ENCODE measurements around the gene PLEKHG4B.

Gene PLEKHG4B

GRCh38 chr5:129148-129547 is 37.2 kb downstream of the PLEKHG4B start:
- peaks cover 3% of the 10 kb centered on the region for H3K9me3 ChIP-seq (ENCODE audit: control insufficient read depth, low read length)
- no peaks in the 10 kb centered on the region for H3K27me3 ChIP-seq (ENCODE audit: control insufficient read depth, insufficient read depth, low read length, poor library complexity, severe bottlenecking)
- 86 to 90% methylated on average over 2 of the region's 2 CpGs for WGBS, 2 experiments
- H3K27ac ChIP-seq (ENCODE audit: insufficient read depth, low read depth, low read length, poor library complexity, severe bottlenecking) = peak overlapping the region; percentile 6
- H3K36me3 ChIP-seq (ENCODE audit: control insufficient read depth, insufficient read depth, low read length) = peaks cover 36% of the 10 kb centered on the region
- no peak overlapping the region for H3K4me3 ChIP-seq (ENCODE audit: insufficient read depth, low read depth, low read length)
- H3K4me1 ChIP-seq (ENCODE audit: control insufficient read depth, insufficient read depth, low read length) = peaks cover 13% of the 10 kb centered on the region

- H3K27ac ChIP-seq (ENCODE audit: insufficient read depth, low read depth, low read length, poor library complexity, severe bottlenecking) = peak overlapping the region; percentile 11
- H3K36me3 ChIP-seq (ENCODE audit: control insufficient read depth, insufficient read depth, low read length) = peaks cover 32% of the 10 kb centered on the region
- no peaks in the 10 kb centered on the region for H3K27me3 ChIP-seq (ENCODE audit: control insufficient read depth, insufficient read depth, low read length, poor library complexity, severe bottlenecking)
- peaks cover 13% of the 10 kb centered on the region for H3K4me1 ChIP-seq (ENCODE audit: control insufficient read depth, insufficient read depth, low read length)
- H3K4me3 ChIP-seq (ENCODE audit: insufficient read depth, low read depth, low read length) = no peak overlapping the region
- peaks cover 3% of the 10 kb centered on the region for H3K9me3 ChIP-seq (ENCODE audit: control insufficient read depth, low read length)
Measured at GRCh38 chr5:129820-130219, 37.9 kb downstream of the PLEKHG4B start.

GRCh38 chr5:130601-131131 is 38.7 kb downstream of the PLEKHG4B start:
- WGBS, 2 experiments = 87 to 90% methylated on average over 4 of the region's 4 CpGs
- H3K27ac ChIP-seq (ENCODE audit: insufficient read depth, low read depth, low read length, poor library complexity, severe bottlenecking) = no peak overlapping the region
- peaks cover 3% of the 10 kb centered on the region for H3K9me3 ChIP-seq (ENCODE audit: control insufficient read depth, low read length)
- no peak overlapping the region for H3K4me3 ChIP-seq (ENCODE audit: insufficient read depth, low read depth, low read length)
- H3K36me3 ChIP-seq (ENCODE audit: control insufficient read depth, insufficient read depth, low read length) = peaks cover 30% of the 10 kb centered on the region
- peaks cover 13% of the 10 kb centered on the region for H3K4me1 ChIP-seq (ENCODE audit: control insufficient read depth, insufficient read depth, low read length)
- no peaks in the 10 kb centered on the region for H3K27me3 ChIP-seq (ENCODE audit: control insufficient read depth, insufficient read depth, low read length, poor library complexity, severe bottlenecking)

- no peaks in the 10 kb centered on the region for H3K9me3 ChIP-seq (ENCODE audit: control insufficient read depth, low read length)
- H3K27me3 ChIP-seq (ENCODE audit: control insufficient read depth, insufficient read depth, low read length, poor library complexity, severe bottlenecking) = no peaks in the 10 kb centered on the region
- H3K27ac ChIP-seq (ENCODE audit: insufficient read depth, low read depth, low read length, poor library complexity, severe bottlenecking) = no peak overlapping the region
- H3K36me3 ChIP-seq (ENCODE audit: control insufficient read depth, insufficient read depth, low read length) = peaks cover 14% of the 10 kb centered on the region
- H3K4me1 ChIP-seq (ENCODE audit: control insufficient read depth, insufficient read depth, low read length) = no peaks in the 10 kb centered on the region
- WGBS, 2 experiments = 94% methylated on average over 5 of the region's 5 CpGs
- no peak overlapping the region for H3K4me3 ChIP-seq (ENCODE audit: insufficient read depth, low read depth, low read length)
Measured at GRCh38 chr5:136901-137300, 44.9 kb downstream of the PLEKHG4B start.

- Histone ChIP-seq H3K27ac (ENCODE audit: insufficient read depth, low read depth, low read length, poor library complexity, severe bottlenecking) (no peak overlapping the region), H3K27me3 (ENCODE audit: control insufficient read depth, insufficient read depth, low read length, poor library complexity, severe bottlenecking) (no peaks in the 10 kb centered on the region), H3K4me3 (ENCODE audit: insufficient read depth, low read depth, low read length) (no peak overlapping the region), H3K9me3 (ENCODE audit: control insufficient read depth, low read length) (no peaks in the 10 kb centered on the region), H3K4me1 (ENCODE audit: control insufficient read depth, insufficient read depth, low read length) (no peaks in the 10 kb centered on the region), H3K36me3 (ENCODE audit: control insufficient read depth, insufficient read depth, low read length) (peaks cover 18% of the 10 kb centered on the region)
- 93 to 95% methylated on average over 15 of the region's 15 CpGs for WGBS, 2 experiments
Measured at GRCh38 chr5:137741-138140, 45.8 kb downstream of the PLEKHG4B start.

- Histone ChIP-seq H3K27ac (ENCODE audit: insufficient read depth, low read depth, low read length, poor library complexity, severe bottlenecking) (no peak overlapping the region), H3K4me3 (ENCODE audit: insufficient read depth, low read depth, low read length) (no peak overlapping the region), H3K27me3 (ENCODE audit: control insufficient read depth, insufficient read depth, low read length, poor library complexity, severe bottlenecking) (no peaks in the 10 kb centered on the region), H3K4me1 (ENCODE audit: control insufficient read depth, insufficient read depth, low read length) (no peaks in the 10 kb centered on the region), H3K9me3 (ENCODE audit: control insufficient read depth, low read length) (no peaks in the 10 kb centered on the region), H3K36me3 (ENCODE audit: control insufficient read depth, insufficient read depth, low read length) (peaks cover 27% of the 10 kb centered on the region)
- WGBS, 2 experiments = 93 to 94% methylated on average over 12 of the region's 12 CpGs
Measured at GRCh38 chr5:138936-139335, 47.0 kb downstream of the PLEKHG4B start.

GRCh38 chr5:139579-140442 is 47.8 kb downstream of the PLEKHG4B start:
- peaks cover 36% of the 10 kb centered on the region for H3K36me3 ChIP-seq (ENCODE audit: control insufficient read depth, insufficient read depth, low read length)
- H3K27ac ChIP-seq (ENCODE audit: insufficient read depth, low read depth, low read length, poor library complexity, severe bottlenecking) = no peak overlapping the region
- H3K27me3 ChIP-seq (ENCODE audit: control insufficient read depth, insufficient read depth, low read length, poor library complexity, severe bottlenecking) = no peaks in the 10 kb centered on the region
- no peaks in the 10 kb centered on the region for H3K4me1 ChIP-seq (ENCODE audit: control insufficient read depth, insufficient read depth, low read length)
- no peak overlapping the region for H3K4me3 ChIP-seq (ENCODE audit: insufficient read depth, low read depth, low read length)
- 91 to 93% methylated on average over 36 of the region's 36 CpGs for WGBS, 2 experiments
- H3K9me3 ChIP-seq (ENCODE audit: control insufficient read depth, low read length) = no peaks in the 10 kb centered on the region

- H3K36me3 ChIP-seq (ENCODE audit: control insufficient read depth, insufficient read depth, low read length) = peaks cover 42% of the 10 kb centered on the region
- H3K4me1 ChIP-seq (ENCODE audit: control insufficient read depth, insufficient read depth, low read length) = no peaks in the 10 kb centered on the region
- H3K27me3 ChIP-seq (ENCODE audit: control insufficient read depth, insufficient read depth, low read length, poor library complexity, severe bottlenecking) = no peaks in the 10 kb centered on the region
- no peak overlapping the region for H3K4me3 ChIP-seq (ENCODE audit: insufficient read depth, low read depth, low read length)
- 91 to 96% methylated on average over 4 to 5 of the region's 7 CpGs for WGBS, 2 experiments
- no peak overlapping the region for H3K27ac ChIP-seq (ENCODE audit: insufficient read depth, low read depth, low read length, poor library complexity, severe bottlenecking)
- no peaks in the 10 kb centered on the region for H3K9me3 ChIP-seq (ENCODE audit: control insufficient read depth, low read length)
Measured at GRCh38 chr5:140443-140829, 48.5 kb downstream of the PLEKHG4B start.

- Histone ChIP-seq H3K36me3 (ENCODE audit: control insufficient read depth, insufficient read depth, low read length) (peaks cover 50% of the 10 kb centered on the region), H3K4me3 (ENCODE audit: insufficient read depth, low read depth, low read length) (no peak overlapping the region), H3K27me3 (ENCODE audit: control insufficient read depth, insufficient read depth, low read length, poor library complexity, severe bottlenecking) (no peaks in the 10 kb centered on the region), H3K4me1 (ENCODE audit: control insufficient read depth, insufficient read depth, low read length) (no peaks in the 10 kb centered on the region), H3K9me3 (ENCODE audit: control insufficient read depth, low read length) (no peaks in the 10 kb centered on the region), H3K27ac (ENCODE audit: insufficient read depth, low read depth, low read length, poor library complexity, severe bottlenecking) (peak overlapping the region; percentile 16)
- 92 to 94% methylated on average over 13 of the region's 13 CpGs for WGBS, 2 experiments
Measured at GRCh38 chr5:141211-141610, 49.2 kb downstream of the PLEKHG4B start.

GRCh38 chr5:141761-142160 is 49.8 kb downstream of the PLEKHG4B start:
- Histone ChIP-seq H3K4me1 (ENCODE audit: control insufficient read depth, insufficient read depth, low read length) (no peaks in the 10 kb centered on the region), H3K36me3 (ENCODE audit: control insufficient read depth, insufficient read depth, low read length) (peaks cover 55% of the 10 kb centered on the region), H3K4me3 (ENCODE audit: insufficient read depth, low read depth, low read length) (no peak overlapping the region), H3K27me3 (ENCODE audit: control insufficient read depth, insufficient read depth, low read length, poor library complexity, severe bottlenecking) (no peaks in the 10 kb centered on the region), H3K27ac (ENCODE audit: insufficient read depth, low read depth, low read length, poor library complexity, severe bottlenecking) (no peak overlapping the region), H3K9me3 (ENCODE audit: control insufficient read depth, low read length) (no peaks in the 10 kb centered on the region)
- 93 to 95% methylated on average over 12 of the region's 12 CpGs for WGBS, 2 experiments

All from ectodermal cell (in vitro differentiated cells).